DND-41 (cell line): ENCODE data around the gene TMEM175.
"Not testable (repeated sequence)": the region's sequence is repeated elsewhere in the genome, so short reads cannot be mapped to it uniquely, and the experiment has no call there.

Source experiments
- ATAC-seq: fragments of 200-7000 bp; cut with Tn5 transposase; 3 replicates; pipeline ENCODE4 v1.9.1; 2021; ENCODE audit warnings: low read depth; ENCODE audit not compliant: insufficient read depth
- DNase-seq: peaks from one replicate; pipeline ENCODE4 v3.0.0-alpha.2; 2020
- H2AFZ ChIP-seq: 2 replicates; pipeline ENCODE4 v1.6.0; 2012; ENCODE audit warnings: low read depth, low read length
- H3K27ac ChIP-seq: 2 replicates; pipeline ENCODE4 v1.5.1; 2012; ENCODE audit warnings: low read length, inconsistent platforms
- H3K27me3 ChIP-seq: fragments of 200-600 bp; sonication (generic); 2 replicates; pipeline ENCODE4 v1.6.0; 2012; ENCODE audit warnings: low read length, mild to moderate bottlenecking, inconsistent platforms; ENCODE audit not compliant: insufficient read depth, poor library complexity
- H3K36me3 ChIP-seq: 2 replicates; pipeline ENCODE4 v1.5.1; 2012; ENCODE audit warnings: low read length, inconsistent platforms; ENCODE audit not compliant: insufficient read depth
- H3K4me1 ChIP-seq: 2 replicates; pipeline ENCODE4 v1.5.1; 2012; ENCODE audit warnings: mild to moderate bottlenecking, low read length; ENCODE audit not compliant: insufficient read depth
- H3K4me2 ChIP-seq: 2 replicates; pipeline ENCODE4 v1.6.0; 2012; ENCODE audit warnings: mild to moderate bottlenecking, moderate library complexity, low read length, inconsistent platforms; ENCODE audit not compliant: insufficient read depth
- H3K4me3 ChIP-seq, 2 experiments: fragments of 200-600 bp in 1 of 2; shearing (Covaris generic) in 1 of 2; 2 replicates each; pipeline ENCODE4 v1.5.1; 2012 to 2016; ENCODE audit warnings: inconsistent platforms in 2 of 2, low read length in 2 of 2, mild to moderate bottlenecking in 2 of 2, low read depth in 1 of 2, moderate library complexity in 1 of 2
- H3K79me2 ChIP-seq: 2 replicates; pipeline ENCODE4 v1.6.0; 2012; ENCODE audit warnings: low read length, inconsistent platforms; ENCODE audit not compliant: insufficient read depth
- H3K9ac ChIP-seq: 2 replicates; pipeline ENCODE4 v1.6.0; 2012; ENCODE audit warnings: low read depth, mild to moderate bottlenecking, inconsistent platforms, low read length, moderate library complexity
- H3K9me3 ChIP-seq: 2 replicates; pipeline ENCODE4 v1.5.1; 2012; ENCODE audit warnings: low read length, moderate library complexity, mild to moderate bottlenecking, inconsistent platforms; ENCODE audit not compliant: insufficient read depth, severe bottlenecking
- H4K20me1 ChIP-seq: 2 replicates; pipeline ENCODE4 v1.6.0; 2012; ENCODE audit warnings: low read length; ENCODE audit not compliant: insufficient read depth
- EZH2 ChIP-seq: IDR thresholded peaks from 3 replicates; pipeline ENCODE4 v1.6.1; 2012; ENCODE audit warnings: borderline replicate concordance, low read depth, mild to moderate bottlenecking, moderate library complexity, low read length, inconsistent platforms; ENCODE audit not compliant: severe bottlenecking
- TF ChIP-seq, protein P1 (sequence below): IDR thresholded peaks from 2 replicates; pipeline ENCODE4 v1.5.1; 2012; ENCODE audit warnings: borderline replicate concordance, low read length, moderate library complexity, mild to moderate bottlenecking; ENCODE audit not compliant: poor library complexity, severe bottlenecking; ENCODE audit errors: extremely low read depth

The TMEM175 gene

DNA sequence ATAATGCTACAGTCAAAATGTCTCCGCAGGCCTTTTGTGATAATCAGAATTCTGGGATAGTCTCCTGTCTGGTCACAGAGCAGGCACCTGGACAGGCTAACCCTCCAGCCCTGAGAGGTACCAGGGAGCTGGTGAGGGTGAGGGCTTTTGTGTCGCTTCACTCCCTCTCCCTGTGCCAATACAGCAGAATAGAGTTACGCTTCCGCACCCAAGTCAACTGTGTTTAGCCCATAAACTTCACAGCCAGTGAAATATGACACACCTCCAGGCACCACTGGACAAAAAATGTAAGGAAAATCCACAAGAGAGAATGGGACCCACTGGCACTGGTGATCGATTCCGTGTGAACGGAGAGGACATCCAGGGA is 1.4 kb upstream of the TMEM175 start:
- Histone ChIP-seq H3K27ac (peak overlapping the region; percentile 97), H3K36me3 (peaks cover 12% of the 10 kb centered on the region), H3K9me3 (no peaks in the 10 kb centered on the region), H3K4me3 (peak overlapping the region; percentile 33 to 63), H3K9ac (peak overlapping the region; percentile 97), H4K20me1 (peaks cover 42% of the 10 kb centered on the region), H3K4me2 (peak overlapping the region; percentile 76), H3K27me3 (no peaks in the 10 kb centered on the region), H3K4me1 (peaks cover 36% of the 10 kb centered on the region), H3K79me2 (peaks cover 70% of the 10 kb centered on the region), H2AFZ (no peak overlapping the region)
- DNase-seq (no peak), ATAC-seq (no peak)
- TF ChIP-seq, protein P1, sequence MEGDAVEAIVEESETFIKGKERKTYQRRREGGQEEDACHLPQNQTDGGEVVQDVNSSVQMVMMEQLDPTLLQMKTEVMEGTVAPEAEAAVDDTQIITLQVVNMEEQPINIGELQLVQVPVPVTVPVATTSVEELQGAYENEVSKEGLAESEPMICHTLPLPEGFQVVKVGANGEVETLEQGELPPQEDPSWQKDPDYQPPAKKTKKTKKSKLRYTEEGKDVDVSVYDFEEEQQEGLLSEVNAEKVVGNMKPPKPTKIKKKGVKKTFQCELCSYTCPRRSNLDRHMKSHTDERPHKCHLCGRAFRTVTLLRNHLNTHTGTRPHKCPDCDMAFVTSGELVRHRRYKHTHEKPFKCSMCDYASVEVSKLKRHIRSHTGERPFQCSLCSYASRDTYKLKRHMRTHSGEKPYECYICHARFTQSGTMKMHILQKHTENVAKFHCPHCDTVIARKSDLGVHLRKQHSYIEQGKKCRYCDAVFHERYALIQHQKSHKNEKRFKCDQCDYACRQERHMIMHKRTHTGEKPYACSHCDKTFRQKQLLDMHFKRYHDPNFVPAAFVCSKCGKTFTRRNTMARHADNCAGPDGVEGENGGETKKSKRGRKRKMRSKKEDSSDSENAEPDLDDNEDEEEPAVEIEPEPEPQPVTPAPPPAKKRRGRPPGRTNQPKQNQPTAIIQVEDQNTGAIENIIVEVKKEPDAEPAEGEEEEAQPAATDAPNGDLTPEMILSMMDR = no peak
- TF ChIP-seq EZH2 = no peak

GRCh38 chr4:931194-931959 is 883 bp upstream of the TMEM175 start:
- Histone ChIP-seq H3K4me1 (peaks cover 36% of the 10 kb centered on the region), H3K4me2 (peak overlapping the region; percentile 76), H3K9me3 (no peaks in the 10 kb centered on the region), H3K27ac (peak overlapping the region; percentile 97), H4K20me1 (peaks cover 36% of the 10 kb centered on the region), H3K9ac (peak overlapping the region; percentile 97), H3K27me3 (no peaks in the 10 kb centered on the region), H3K4me3 (peak overlapping the region; percentile 33 to 63), H3K36me3 (peaks cover 12% of the 10 kb centered on the region), H2AFZ (peak overlapping the region; percentile 83), H3K79me2 (peaks cover 65% of the 10 kb centered on the region)
- ATAC-seq (peak; percentile 1; the same call in 2 of the 3 replicates), DNase-seq (peak; percentile 14)
- TF ChIP-seq, protein P1 = no peak
- no peak for TF ChIP-seq EZH2

- H3K4me2 ChIP-seq = peak overlapping the region; percentile 76
- ATAC-seq = peak; percentile 16
- peaks cover 33% of the 10 kb centered on the region for H4K20me1 ChIP-seq
- peak overlapping the region; percentile 69 for H3K27ac ChIP-seq
- H3K79me2 ChIP-seq = peaks cover 61% of the 10 kb centered on the region
- H3K27me3 ChIP-seq = no peaks in the 10 kb centered on the region
- H3K4me3 ChIP-seq = peak overlapping the region; percentile 33 to 63
- no peak for TF ChIP-seq EZH2
- TF ChIP-seq, protein P1 = peak; percentile 16
- no peak for DNase-seq
- peak overlapping the region; percentile 97 for H3K9ac ChIP-seq
- peaks cover 36% of the 10 kb centered on the region for H3K4me1 ChIP-seq
- no peaks in the 10 kb centered on the region for H3K9me3 ChIP-seq
- peak overlapping the region; percentile 83 for H2AFZ ChIP-seq
- peaks cover 12% of the 10 kb centered on the region for H3K36me3 ChIP-seq
These were observed 432 bp downstream of the TMEM175 start for GRCh38 chr4:932713-933070.

- not testable (repeated sequence) for ATAC-seq, H3K27ac ChIP-seq, H3K36me3 ChIP-seq, H3K27me3 ChIP-seq, H3K4me1 ChIP-seq, H2AFZ ChIP-seq, H3K79me2 ChIP-seq, H3K4me2 ChIP-seq, DNase-seq, H3K4me3 ChIP-seq, H3K9ac ChIP-seq, H4K20me1 ChIP-seq, H3K9me3 ChIP-seq
These were observed 7.2 kb downstream of the TMEM175 start for GRCh38 chr4:939508-939907.
